HepG2 (cell line): ENCODE data around the gene TSPAN18. TPM values are rescaled to one million over a fixed set of nuclear protein-coding genes. Genes with fewer than 3 reads are reported as not detected.

Experiments
- LCORL ChIP-seq, 2 experiments: fragments of 450-650 bp in 1 of 2; sonication (generic) in 1 of 2; formaldehyde crosslinking in 1 of 2; IDR thresholded peaks; 2 replicates each; pipeline versions ENCODE4 v1.5.0 to v1.6.1; 2017 to 2020; ENCODE audit warnings: antibody characterized with exemption in 1 of 2, missing genetic modification reagents in 1 of 2
- NR1H2 ChIP-seq: sonication (generic); formaldehyde crosslinking; IDR thresholded peaks from 2 replicates; pipeline ENCODE4 v1.8.1; 2022; ENCODE audit warnings: low read depth, missing genetic modification reagents, borderline replicate concordance
- TCF12 ChIP-seq, 2 experiments: fragments of 450-650 bp in 1 of 2; sonication (generic) in 1 of 2; formaldehyde crosslinking in 1 of 2; IDR thresholded peaks; 2 replicates each; pipeline versions ENCODE4 v1.6.1 to v1.8.0; 2017 to 2022; ENCODE audit warnings: antibody characterized with exemption in 1 of 2, mild to moderate bottlenecking in 1 of 2, missing genetic modification reagents in 1 of 2, moderate library complexity in 1 of 2
- polyA plus RNA-seq, 8 experiments: library from polyadenylated mRNA; depleted of rRNA in 3 of 8; stranded (reverse) in 7 of 8; unstranded in 1 of 8; fragments of >200 nt; fragmentation: Illumina TruSeq in 4 of 8; extraction: Trizol in 4 of 8; gene quantifications; 2 replicates each; pipeline versions ENCODE4 v1.2.1 to v1.2.3, GENCODE V29; 2011 to 2016; ENCODE audit warnings: low read depth in 4 of 8, missing spikeins in 1 of 8, mixed read lengths in 1 of 8; ENCODE audit not compliant: insufficient read depth in 1 of 8
- total RNA-seq, 5 experiments: library from RNA; depleted of rRNA; stranded (reverse); fragments of >200 nt; fragmentation: Illumina TruSeq; extraction: Trizol; gene quantifications; 2 replicates each; pipeline ENCODE4 v1.2.3, GENCODE V29; 2016; ENCODE audit warnings: low read depth in 1 of 5
- TF ChIP-seq, protein P1 (sequence below): sonication (generic); formaldehyde crosslinking; IDR thresholded peaks from 2 replicates; pipeline ENCODE4 v1.9.0; 2021; ENCODE audit warnings: missing genetic modification reagents, borderline replicate concordance
- TF ChIP-seq, protein P2 (sequence below): sonication (generic); formaldehyde crosslinking; IDR thresholded peaks from 2 replicates; pipeline ENCODE4 v1.5.1; 2020; ENCODE audit warnings: mild to moderate bottlenecking, missing genetic modification reagents
- TF ChIP-seq, protein P3 (sequence below): sonication (generic); formaldehyde crosslinking; IDR thresholded peaks from 2 replicates; pipeline ENCODE4 v1.5.0; 2020; ENCODE audit warnings: mild to moderate bottlenecking, missing genetic modification reagents
- TF ChIP-seq, protein P4 (sequence below): IDR thresholded peaks from 2 replicates; pipeline ENCODE4 v1.6.1; 2016; ENCODE audit warnings: missing compliant biosample characterization, missing genetic modification reagents, borderline replicate concordance

Gene TSPAN18
- total and polyA plus RNA-seq, 2 of the 13 experiments (the other 11 are each of a cell fraction or from before 2014, with no cell fraction given): not detected

DNA sequence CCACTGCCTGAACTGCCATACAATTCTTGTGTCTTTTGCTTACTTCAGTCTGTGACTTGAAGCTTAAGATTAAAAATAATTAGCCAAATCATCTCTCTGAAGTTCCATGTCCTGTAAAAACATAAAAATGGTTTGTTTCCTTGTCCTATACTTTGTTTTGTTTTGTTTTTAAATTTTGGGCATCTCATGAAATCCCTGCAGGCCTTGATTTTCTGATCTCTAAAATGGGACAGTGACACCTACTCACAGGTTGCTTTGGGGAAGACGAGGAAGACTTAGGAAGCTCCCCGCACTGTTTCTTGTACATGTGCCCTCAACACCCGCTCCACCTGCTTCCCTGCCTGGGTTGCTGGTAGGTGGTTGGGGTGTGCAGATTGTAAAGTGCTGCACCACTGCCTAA, 38.9 kb downstream of the TSPAN18 start (continued):
- TF ChIP-seq, protein P1, sequence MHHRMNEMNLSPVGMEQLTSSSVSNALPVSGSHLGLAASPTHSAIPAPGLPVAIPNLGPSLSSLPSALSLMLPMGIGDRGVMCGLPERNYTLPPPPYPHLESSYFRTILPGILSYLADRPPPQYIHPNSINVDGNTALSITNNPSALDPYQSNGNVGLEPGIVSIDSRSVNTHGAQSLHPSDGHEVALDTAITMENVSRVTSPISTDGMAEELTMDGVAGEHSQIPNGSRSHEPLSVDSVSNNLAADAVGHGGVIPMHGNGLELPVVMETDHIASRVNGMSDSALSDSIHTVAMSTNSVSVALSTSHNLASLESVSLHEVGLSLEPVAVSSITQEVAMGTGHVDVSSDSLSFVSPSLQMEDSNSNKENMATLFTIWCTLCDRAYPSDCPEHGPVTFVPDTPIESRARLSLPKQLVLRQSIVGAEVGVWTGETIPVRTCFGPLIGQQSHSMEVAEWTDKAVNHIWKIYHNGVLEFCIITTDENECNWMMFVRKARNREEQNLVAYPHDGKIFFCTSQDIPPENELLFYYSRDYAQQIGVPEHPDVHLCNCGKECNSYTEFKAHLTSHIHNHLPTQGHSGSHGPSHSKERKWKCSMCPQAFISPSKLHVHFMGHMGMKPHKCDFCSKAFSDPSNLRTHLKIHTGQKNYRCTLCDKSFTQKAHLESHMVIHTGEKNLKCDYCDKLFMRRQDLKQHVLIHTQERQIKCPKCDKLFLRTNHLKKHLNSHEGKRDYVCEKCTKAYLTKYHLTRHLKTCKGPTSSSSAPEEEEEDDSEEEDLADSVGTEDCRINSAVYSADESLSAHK: no peak
- TF ChIP-seq NR1H2 (CRISPR knock-in tag) (no peak), TCF12 (IDR thresholded peaks at IDR 0.05) (no peak), TCF12 (CRISPR knock-in tag; IDR thresholded peaks at IDR 0.05) (no peak), LCORL (IDR thresholded peaks at IDR 0.05) (no peak), LCORL (CRISPR knock-in tag; IDR thresholded peaks at IDR 0.05) (no peak)
- TF ChIP-seq, protein P2, sequence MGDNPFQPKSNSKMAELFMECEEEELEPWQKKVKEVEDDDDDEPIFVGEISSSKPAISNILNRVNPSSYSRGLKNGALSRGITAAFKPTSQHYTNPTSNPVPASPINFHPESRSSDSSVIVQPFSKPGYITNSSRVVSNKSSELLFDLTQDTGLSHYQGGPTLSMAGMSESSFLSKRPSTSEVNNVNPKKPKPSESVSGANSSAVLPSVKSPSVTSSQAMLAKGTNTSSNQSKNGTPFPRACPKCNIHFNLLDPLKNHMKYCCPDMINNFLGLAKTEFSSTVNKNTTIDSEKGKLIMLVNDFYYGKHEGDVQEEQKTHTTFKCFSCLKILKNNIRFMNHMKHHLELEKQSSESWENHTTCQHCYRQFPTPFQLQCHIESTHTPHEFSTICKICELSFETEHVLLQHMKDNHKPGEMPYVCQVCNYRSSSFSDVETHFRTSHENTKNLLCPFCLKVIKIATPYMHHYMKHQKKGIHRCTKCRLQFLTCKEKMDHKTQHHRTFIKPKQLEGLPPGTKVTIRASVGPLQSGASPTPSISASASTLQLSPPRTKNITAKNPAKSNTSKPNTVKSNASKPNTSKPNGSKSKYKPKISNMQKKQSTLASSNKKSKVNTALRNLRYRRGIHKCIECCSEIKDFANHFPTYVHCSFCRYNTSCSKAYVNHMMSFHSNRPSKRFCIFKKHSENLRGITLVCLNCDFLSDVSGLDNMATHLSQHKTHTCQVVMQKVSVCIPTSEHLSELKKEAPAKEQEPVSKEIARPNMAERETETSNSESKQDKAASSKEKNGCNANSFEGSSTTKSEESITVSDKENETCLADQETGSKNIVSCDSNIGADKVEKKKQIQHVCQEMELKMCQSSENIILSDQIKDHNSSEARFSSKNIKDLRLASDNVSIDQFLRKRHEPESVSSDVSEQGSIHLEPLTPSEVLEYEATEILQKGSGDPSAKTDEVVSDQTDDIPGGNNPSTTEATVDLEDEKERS (CRISPR knock-in tag): no peak
- TF ChIP-seq, protein P3, sequence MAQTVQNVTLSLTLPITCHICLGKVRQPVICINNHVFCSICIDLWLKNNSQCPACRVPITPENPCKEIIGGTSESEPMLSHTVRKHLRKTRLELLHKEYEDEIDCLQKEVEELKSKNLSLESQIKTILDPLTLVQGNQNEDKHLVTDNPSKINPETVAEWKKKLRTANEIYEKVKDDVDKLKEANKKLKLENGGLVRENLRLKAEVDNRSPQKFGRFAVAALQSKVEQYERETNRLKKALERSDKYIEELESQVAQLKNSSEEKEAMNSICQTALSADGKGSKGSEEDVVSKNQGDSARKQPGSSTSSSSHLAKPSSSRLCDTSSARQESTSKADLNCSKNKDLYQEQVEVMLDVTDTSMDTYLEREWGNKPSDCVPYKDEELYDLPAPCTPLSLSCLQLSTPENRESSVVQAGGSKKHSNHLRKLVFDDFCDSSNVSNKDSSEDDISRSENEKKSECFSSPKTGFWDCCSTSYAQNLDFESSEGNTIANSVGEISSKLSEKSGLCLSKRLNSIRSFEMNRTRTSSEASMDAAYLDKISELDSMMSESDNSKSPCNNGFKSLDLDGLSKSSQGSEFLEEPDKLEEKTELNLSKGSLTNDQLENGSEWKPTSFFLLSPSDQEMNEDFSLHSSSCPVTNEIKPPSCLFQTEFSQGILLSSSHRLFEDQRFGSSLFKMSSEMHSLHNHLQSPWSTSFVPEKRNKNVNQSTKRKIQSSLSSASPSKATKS (CRISPR knock-in tag): no peak
- TF ChIP-seq, protein P4, sequence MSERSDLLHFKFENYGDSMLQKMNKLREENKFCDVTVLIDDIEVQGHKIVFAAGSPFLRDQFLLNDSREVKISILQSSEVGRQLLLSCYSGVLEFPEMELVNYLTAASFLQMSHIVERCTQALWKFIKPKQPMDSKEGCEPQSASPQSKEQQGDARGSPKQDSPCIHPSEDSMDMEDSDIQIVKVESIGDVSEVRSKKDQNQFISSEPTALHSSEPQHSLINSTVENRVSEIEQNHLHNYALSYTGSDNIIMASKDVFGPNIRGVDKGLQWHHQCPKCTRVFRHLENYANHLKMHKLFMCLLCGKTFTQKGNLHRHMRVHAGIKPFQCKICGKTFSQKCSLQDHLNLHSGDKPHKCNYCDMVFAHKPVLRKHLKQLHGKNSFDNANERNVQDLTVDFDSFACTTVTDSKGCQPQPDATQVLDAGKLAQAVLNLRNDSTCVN (CRISPR knock-in tag): no peak
